HG03039 (cell line): Measurements from ENCODE around the gene VAV2.

ENCODE experiments used
- ATAC-seq: cut with Tn5 transposase; IDR thresholded peaks from one replicate; pipeline ENCODE4 v1.9.1; 2021; ENCODE audit warnings: mild to moderate bottlenecking, moderate library complexity; ENCODE audit not compliant: unreplicated experiment

Gene VAV2, protein sequence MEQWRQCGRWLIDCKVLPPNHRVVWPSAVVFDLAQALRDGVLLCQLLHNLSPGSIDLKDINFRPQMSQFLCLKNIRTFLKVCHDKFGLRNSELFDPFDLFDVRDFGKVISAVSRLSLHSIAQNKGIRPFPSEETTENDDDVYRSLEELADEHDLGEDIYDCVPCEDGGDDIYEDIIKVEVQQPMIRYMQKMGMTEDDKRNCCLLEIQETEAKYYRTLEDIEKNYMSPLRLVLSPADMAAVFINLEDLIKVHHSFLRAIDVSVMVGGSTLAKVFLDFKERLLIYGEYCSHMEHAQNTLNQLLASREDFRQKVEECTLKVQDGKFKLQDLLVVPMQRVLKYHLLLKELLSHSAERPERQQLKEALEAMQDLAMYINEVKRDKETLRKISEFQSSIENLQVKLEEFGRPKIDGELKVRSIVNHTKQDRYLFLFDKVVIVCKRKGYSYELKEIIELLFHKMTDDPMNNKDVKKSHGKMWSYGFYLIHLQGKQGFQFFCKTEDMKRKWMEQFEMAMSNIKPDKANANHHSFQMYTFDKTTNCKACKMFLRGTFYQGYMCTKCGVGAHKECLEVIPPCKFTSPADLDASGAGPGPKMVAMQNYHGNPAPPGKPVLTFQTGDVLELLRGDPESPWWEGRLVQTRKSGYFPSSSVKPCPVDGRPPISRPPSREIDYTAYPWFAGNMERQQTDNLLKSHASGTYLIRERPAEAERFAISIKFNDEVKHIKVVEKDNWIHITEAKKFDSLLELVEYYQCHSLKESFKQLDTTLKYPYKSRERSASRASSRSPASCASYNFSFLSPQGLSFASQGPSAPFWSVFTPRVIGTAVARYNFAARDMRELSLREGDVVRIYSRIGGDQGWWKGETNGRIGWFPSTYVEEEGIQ

DNA sequence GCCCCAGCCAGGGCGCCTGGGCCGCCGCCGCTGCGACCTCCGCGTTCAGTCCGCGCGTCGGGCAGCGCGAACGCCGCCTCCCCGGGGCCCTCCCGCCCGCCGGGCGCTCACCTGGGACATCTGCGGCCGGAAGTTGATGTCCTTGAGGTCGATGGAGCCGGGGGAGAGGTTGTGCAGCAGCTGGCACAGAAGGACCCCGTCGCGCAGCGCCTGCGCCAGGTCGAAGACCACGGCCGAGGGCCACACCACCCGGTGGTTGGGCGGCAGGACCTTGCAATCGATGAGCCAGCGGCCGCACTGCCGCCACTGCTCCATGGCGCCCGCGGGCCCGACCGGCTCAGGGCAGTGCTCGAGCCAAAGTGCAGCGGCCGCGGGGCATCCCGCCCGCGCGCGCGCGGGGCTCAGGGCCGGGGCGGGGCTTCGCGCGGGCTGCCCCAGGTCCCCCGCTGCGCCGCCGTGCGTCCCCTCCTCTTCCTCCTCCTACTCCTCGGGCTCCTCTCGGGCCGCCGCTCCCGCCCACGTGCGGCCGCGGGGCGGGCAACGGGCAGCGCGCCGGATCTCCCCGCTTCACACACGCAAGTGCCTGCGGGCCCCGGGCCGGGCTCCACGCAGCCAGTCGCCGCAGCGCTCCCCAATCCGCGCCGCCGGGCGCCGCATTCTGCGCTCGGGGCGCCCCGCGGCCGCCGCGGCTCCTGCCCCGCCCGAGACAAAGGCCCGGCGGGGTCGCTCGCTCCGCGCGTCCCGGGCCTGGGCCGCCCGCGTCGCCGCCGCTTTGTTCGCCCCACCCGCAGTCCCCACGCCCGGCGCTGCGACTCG is at the start of gene VAV2:
TSS of gene VAV2 (minus strand) at position 361 of the 816 bp plus-strand sequence. CDS start at position 315, 46 bp downstream.
- ATAC-seq = peak; percentile 30

DNA sequence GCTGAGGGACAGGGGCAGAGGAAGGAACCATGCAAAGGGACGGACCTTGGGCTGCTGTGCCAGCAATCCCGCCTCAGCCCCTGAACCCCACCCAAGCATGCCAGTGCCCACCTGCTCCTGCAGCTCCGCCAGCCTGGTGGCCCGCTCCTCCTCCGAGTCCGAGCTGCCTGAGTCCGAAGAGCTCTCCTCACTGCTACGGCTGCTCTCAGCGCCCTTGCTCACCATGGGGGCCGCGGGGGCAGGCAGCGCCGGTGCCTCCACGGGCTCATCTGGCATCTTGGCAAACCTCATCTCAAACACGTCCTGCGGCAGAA is 49.5 kb upstream of the VAV2 start:
- no peak for ATAC-seq

DNA sequence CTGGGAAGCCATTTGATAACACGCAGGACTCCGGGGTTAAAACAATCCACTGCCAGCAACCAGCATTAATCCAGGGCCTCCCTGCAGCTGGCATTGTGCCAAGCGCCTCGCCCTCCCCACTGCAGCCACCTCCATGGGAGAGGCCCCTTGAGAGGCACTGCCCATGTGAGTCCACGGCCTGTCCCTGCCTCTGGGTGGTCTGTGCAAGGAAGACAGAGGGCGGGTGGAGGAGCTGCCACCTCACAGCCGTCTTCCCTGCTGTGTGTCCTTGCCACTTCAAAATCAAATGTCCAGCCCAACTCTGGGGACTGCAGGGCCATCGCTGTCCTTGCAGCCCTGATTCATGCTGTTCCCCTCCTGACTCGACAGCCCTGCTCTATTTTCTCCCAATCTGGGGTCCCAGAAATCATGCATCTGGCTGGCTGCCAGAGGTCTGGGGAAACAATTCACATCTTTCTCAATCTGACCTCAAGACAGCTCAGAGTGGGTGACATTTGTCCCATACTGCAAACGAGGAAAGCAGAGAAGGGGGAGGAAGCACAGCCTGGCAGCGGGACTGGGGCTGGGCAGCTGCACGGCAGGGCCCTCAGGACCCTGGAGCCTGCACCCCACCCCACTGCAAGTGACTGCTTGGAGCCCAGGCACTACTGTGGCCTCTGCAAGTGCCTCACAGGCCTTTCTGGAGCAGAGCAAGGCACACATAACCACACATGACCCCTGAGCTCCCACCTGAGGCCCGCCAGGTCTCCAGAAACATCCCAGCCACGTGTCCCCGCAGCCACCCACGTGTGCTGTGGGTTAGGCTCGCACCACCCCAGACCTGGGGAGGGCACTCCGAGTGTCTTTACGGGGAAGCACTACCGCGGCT is 48.9 kb upstream of the VAV2 start:
- ATAC-seq = no peak

DNA sequence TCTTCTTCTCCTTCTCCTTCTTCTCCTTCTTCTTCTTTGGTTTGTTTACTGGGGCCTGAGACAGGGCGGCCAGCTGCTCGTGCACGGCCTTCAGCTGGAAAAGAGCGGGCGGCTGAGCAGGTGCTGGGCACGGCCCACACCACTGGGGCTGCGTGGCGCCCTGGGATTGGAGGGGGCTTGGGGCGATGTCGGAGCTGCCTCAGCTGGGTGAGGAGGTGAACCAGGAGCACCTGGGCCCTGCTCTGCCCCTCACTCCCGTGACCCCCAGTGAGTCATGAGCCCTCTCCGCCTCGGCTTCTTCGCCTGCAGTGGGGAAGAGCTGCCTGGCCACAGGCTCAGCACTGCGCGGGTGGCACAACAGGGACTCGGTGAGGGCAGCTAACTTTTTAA is 48.0 kb upstream of the VAV2 start:
- ATAC-seq = no peak

DNA sequence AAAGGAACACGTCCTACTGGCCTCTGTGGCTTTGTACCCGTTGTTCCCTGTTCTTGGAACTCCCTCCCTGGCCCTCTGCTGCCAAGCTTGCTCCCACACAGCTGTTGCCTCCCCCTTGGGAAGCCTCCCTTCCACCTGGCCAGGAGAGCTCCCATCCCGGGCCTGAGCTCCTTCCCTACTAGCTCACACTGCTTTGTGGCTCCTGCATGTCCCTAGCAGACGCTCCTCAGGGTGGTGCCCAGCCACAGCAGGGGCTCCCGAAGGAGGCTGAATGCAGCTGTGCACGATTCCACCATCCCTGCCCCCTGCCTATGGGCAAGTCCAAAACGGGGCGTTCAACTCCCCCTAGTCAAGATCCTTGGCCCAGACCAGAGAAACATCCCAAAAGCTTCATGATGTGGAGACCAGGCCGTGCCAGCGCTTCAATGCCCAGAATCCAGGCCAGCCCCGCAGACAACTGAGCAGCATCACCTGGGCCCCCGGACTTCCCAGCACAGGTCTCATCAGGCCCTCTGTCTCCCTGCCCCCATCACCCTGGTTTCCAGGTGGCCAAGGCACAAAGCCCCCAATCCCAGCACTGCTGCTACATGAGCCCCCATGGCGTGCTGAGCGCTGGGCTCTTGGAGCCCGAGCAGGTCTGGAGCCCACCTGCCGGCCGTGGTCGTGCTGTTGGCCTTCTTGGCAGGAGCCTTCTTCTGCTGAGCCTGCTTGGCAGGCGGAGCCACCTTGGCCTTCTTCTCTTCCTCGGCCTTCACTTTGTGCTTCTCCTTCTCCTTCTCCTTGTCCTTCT is 47.5 kb upstream of the VAV2 start:
- ATAC-seq = no peak

DNA sequence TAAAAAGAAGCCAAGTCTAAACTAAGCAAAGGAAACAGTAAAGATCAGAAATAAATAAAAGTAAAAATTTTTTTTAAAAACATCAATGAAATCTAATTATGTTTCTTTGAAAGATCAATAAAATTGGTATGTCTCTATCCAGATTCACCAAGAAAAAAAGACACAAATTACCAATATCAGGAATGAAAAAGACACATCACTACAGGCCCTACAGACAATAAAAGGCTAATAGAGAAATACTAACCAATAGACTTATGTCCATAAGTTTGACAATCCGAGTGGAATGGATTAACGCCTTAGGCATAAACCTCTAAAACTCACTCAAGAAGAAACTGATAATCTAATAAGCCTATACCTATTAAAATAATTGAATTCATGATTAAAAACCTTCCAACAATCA is 45.5 kb upstream of the VAV2 start:
- no peak for ATAC-seq

DNA sequence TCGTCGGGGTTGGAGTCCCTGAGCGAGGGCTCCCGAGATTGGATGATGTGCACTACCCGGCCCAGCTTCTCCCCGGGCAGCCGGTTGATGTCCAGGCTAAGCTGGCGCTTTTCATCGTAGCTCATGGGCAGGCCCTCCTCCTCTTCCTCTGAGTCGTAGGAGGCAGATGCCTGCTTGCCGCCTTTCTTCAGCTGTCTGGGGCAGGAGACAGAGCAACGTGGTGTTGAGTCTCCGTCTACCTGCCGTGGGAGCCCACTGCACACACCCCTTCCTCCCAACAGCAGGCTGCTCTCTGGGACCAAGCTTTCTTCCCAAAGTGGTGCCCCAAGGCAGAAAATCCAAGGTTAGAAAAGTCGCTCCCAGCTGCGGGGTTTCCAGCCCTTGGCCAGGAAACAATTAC is 44.0 kb upstream of the VAV2 start:
- no peak for ATAC-seq

DNA sequence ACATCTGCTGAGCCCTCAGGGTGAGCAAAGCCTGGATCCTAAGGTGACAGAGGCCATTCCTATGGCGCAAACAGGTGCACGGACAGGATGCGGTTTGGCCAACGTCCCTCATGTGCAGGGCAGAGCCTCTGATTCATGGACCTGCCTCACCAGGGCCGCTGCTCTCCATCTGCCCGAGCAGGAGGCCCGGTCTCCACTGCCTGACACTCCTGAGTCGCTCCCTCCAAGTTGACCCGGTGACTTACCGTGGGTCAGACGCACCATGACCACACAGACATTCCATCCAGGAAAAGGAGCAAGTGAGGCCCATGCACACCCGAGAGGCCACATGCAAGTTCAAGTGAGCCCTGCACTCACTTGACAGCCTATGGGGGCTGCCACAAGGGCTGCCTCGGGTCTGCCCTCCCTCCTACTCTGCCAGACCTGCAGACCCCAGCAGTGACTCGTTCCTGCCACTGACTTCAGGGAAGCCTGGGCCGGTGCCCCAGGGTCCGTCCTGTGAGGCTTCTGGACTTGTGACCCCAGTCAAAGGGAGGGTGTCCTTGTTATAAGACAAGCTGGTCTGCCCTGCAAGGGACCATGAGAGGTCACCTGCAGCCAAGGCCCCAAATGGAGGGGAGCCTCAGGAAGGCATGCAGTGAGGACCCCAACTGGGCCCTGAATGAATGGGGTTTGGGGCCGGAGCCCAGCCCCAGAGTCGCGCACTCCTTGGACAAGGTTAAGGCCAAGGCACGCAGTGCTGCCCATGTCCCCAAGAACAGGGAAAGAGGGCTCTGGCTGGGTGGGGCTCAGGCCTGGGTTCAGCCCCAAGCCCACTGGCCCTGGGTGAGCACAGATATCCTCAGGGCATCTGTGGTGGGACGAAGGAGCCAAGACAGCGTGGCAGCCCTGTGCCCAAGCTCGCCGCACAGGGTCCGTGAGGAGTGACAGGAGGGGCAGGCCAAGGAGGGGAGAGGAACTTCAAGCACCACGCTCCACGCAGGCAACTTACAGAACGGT is 43.2 kb upstream of the VAV2 start:
- ATAC-seq = no peak

DNA sequence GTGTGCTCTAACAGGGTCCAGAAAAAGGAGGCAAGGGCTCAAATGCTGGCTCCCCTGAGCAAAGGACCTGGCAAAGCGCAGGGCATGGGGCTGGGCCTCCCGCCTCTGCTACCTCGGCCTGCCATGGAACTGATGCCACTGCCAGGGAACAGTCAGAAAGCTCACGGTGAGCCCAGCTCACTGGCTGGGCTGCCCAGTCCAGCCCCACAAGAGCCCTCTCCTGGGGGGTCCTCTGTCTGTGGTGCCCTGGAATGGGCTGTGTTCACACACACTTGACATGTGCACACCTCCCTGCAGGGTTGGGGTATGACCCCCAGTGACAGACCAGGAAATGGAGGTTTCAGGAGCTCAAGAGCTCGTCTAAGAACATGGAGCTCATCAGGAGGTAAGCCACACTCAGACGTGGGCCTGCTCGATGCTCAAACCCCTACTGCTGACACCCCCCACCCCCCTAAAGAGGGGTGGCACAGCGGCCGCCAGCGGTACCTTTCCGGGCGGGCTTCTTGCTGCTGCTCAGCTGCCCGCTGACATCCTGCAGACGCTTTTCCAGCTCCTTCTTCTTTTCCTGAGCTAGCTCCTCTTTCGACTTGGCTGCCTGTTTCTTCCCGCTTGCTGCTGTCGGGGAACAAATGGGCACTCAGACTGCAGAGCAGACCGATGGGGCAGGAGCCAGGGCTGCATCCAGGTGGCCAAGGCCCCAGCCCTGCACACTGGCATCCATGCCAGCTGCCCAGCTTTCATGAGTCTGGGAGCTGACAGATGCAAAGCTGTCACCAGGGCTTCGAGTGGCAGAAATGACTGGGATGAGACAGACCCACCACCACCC is 42.3 kb upstream of the VAV2 start:
- ATAC-seq = no peak

DNA sequence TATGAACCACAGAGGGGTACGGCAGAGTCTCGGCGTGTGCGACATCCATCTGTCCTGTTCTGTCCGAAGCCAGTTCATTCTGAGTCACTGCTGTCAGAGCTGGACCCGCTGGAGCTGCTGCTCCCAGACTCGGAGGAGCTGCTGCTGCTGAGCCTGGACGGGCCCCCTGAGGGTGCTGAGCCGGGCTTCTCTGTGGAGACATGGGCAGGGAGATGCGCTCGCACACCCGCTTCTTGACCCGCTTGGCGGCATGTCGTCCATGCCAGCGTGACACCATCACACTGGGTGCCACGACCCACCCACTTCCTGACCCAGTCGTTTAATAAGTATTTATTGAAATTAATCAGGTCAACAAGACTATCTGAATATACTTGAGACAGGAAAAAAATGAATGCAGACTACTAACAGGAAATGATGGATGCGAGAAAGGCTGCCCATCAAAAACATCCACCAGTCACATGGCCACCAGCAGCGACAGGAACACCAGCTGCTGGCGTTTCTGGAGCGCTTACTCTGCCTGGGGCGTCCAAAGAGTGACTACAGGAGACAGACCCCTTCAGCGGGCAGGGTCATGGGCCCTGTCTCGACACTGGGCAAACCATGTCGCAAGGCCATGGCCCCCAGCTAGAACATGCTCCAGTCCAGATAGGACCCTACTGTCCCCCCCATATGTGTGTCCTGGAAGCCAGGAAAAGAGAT is 41.5 kb upstream of the VAV2 start:
- ATAC-seq = no peak

DNA sequence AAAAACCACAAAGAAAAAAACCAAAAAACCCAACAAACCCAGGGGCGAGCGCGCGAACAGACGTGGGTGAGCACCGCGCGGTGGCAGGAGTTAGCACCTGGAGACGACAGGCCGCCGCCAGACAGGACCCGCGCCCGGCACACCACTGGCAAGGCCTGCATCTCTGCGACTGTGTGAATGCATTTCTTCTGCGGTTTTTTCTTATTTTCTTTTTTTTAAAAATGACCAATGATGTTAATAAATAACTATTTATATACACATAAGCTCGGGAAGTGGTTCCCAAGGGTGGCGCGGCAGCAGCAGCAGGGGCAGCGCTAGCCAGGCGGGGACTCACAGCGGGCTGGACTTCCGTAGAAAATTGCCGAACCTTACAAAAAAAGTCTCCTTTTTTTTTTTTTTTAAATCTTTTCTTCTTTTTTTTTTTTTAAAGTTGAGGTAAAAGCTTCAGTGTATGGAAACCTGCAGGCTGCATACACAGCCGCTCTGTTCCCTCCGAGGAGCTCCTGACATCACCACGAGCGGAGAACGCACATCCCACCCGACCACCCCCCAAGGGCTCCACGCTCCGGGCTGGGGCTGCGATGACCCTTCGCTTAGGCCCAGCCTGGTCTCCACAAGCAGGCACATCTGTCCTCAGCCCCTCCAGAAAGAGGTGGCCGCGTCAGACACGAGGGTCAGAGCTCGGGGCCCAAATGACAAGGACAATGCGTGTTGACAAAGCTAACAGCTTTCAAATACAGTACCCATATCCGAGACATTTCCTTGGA is 40.5 kb upstream of the VAV2 start:
- no peak for ATAC-seq

DNA sequence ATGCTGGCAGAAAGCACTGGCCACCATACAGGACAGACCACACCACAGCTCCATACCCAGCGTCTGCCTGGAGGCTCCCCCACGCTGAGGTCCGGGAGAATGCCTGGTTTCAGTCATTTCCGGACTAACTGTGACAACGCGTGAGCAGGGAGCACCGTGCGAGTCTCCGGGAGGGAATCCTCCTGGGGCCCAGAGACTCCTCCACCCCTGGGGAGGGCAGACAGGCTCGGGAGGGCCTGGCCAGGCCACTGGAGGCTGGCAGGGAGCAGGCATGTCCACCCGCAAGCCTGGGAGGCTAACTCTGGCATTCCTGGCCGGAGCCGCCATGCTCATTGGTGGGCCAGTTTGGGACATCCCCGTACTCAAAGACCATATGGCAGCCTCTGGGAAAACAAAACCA is 39.7 kb upstream of the VAV2 start:
- ATAC-seq = no peak

DNA sequence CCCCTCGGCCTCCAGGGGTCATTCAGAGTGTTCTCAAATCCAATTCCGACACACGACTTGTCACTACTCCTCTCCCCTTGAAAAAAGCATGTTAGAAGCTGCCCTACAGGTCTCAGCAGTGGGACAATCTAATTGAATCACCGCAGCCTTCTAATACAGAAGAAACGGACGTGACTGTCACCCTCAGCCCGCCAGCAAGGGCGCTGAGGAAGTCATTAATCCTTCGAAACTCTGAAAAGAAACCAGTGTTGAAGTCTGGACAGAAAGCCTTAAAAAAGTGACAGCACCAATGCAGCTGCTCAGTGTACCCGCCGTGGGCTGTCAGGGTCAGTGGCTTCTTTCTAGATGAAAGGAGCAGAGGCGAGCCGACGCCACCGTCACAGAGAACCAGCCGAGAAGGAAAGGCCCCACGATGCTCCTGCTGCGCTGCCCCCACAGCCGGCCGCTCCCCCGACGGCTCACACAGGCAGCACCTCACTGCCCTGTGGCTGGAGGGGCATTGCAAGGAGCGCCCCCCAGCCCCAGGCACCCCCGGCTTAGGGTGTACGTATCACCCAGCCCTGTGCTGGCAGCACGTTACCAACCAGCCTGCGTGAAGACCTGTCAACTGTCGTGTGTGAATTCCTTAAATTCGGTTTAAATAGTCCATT is 38.8 kb upstream of the VAV2 start:
- no peak for ATAC-seq

DNA sequence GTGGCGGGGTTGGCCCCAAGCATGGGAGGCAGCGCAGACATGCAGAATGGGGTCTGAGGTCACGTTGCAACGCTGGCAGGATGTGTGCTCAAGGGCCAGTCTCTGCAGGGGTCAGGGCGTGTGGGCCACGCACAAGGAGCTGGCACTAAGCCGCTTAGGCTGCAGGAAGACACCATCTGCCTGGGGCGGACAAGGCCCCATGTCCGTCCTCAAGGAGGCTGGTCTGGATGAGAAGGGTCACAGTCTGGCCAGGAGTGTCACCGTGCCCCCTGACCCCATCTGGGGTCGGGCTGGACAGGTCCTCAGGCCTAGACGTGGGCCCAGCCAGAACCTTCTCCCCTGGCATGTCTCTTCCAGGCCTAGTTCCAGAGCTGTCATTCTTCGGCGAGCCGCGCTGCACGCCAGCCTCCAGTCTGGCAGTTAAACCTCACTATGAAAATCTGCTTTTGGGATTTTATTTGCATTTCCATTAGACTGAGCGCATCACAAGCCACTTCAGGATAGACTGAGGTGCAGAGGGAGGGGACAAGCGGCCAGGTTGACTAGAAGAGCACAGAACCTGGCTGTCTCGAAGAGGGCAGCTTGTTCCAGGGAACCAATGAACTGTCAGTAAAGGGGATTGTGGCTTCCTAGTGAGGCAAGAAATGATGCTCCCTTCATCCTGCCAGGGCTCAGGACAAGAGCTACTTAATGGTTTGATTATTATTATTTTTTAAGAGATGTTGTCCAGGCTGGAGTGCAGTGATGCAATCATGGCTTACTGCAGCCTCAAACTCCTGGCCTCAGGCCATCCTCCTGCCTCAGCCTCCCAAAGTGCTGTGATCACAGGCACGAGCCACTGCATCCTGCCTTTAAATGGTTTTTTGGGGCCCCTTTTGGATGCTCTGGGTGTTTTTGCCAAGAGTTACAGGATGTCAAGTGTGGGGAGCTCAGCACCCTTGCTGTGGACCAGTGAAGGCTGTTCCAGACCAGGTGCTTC is 37.4 kb upstream of the VAV2 start:
- no peak for ATAC-seq
